PC-3 (cell line): ENCODE measurements around the gene DCANP1. TPM values are rescaled to one million over a fixed set of nuclear protein-coding genes. Genes with fewer than 3 reads are reported as not detected.

Experiments
- ATAC-seq: fragments of 200-7000 bp; cut with Tn5 transposase; 2 replicates; pipeline ENCODE4 v1.9.1; 2020; ENCODE audit warnings: mild to moderate bottlenecking, moderate library complexity
- BruUV-seq: library from RNA; stranded (reverse); fragments of 400-500 nt; replicated peaks from 2 replicates; lab custom pipeline; 2021; lab: Mats Ljungman, UMichigan
- CTCF ChIA-PET: fragments of 300-600 bp; sonication (Branson Sonifier 250); formaldehyde crosslinking; loops from one replicate; lab custom pipeline; 2022; ENCODE audit warnings: antibody characterized with exemption; lab: Charles Lee
- POLR2A ChIA-PET: fragments of 300-600 bp; sonication (Branson Sonifier 250); formaldehyde crosslinking; loops from one replicate; lab custom pipeline; 2022; ENCODE audit warnings: antibody characterized with exemption; ENCODE audit not compliant: unreplicated experiment; lab: Charles Lee
- DNase-seq: peaks from one replicate; pipeline ENCODE4 v3.0.0-alpha.2; 2015
- H2AFZ ChIP-seq: fragments of 300-600 bp; sonication (generic); 2 replicates; pipeline ENCODE4 v1.6.0; 2016; ENCODE audit warnings: antibody characterized with exemption, low read length
- H3F3A ChIP-seq: fragments of 300-600 bp; sonication (generic); one replicate; pipeline ENCODE4 v1.6.0; 2017; ENCODE audit warnings: antibody characterized with exemption, low read length, control low read depth, mild to moderate bottlenecking; ENCODE audit not compliant: unreplicated experiment
- H3K27ac ChIP-seq: fragments of 300-600 bp; sonication (generic); 2 replicates; pipeline ENCODE4 v1.5.1; 2016; ENCODE audit warnings: mild to moderate bottlenecking, low read length
- H3K27me3 ChIP-seq: fragments of 300-600 bp; sonication (generic); 2 replicates; pipeline ENCODE4 v1.6.1; 2016; ENCODE audit warnings: low read length, mixed read lengths
- H3K36me3 ChIP-seq: fragments of 300-600 bp; sonication (generic); 2 replicates; pipeline ENCODE4 v1.6.1; 2016; ENCODE audit warnings: low read depth, mixed run types, low read length, mixed read lengths
- H3K4me1 ChIP-seq: fragments of 300-600 bp; sonication (generic); 2 replicates; pipeline ENCODE4 v1.5.1; 2016; ENCODE audit warnings: low read length; ENCODE audit not compliant: insufficient read depth
- H3K4me2 ChIP-seq: fragments of 300-600 bp; sonication (generic); 2 replicates; pipeline ENCODE4 v1.6.0; 2016; ENCODE audit warnings: low read length
- H3K4me3 ChIP-seq: fragments of 300-600 bp; sonication (generic); 2 replicates; pipeline ENCODE4 v1.5.1; 2016; ENCODE audit warnings: mild to moderate bottlenecking, low read length, mixed read lengths
- H3K79me2 ChIP-seq: fragments of 300-600 bp; sonication (generic); 2 replicates; pipeline ENCODE4 v1.6.1; 2017; ENCODE audit warnings: low read length, mixed read lengths
- H3K9ac ChIP-seq: fragments of 300-600 bp; sonication (generic); 2 replicates; pipeline ENCODE4 v1.6.0; 2016; ENCODE audit warnings: mild to moderate bottlenecking, low read length
- H3K9me2 ChIP-seq: fragments of 300-600 bp; sonication (generic); replicated peaks from 2 replicates; pipeline ENCODE4 v1.6.1; 2016; ENCODE audit warnings: mixed run types, low read length, mixed read lengths
- H3K9me3 ChIP-seq: fragments of 300-600 bp; sonication (generic); 2 replicates; pipeline ENCODE4 v1.6.1; 2016; ENCODE audit warnings: low read length, mixed read lengths
- H4K20me1 ChIP-seq: fragments of 300-600 bp; sonication (generic); 2 replicates; pipeline ENCODE4 v1.6.1; 2016; ENCODE audit warnings: low read length, mixed read lengths
- CTCF ChIP-seq: fragments of 300-600 bp; sonication (generic); conservative IDR thresholded peaks from 2 replicates; pipeline ENCODE4 v1.5.1; 2017; ENCODE audit warnings: antibody characterized with exemption, low read depth, mild to moderate bottlenecking, low read length
- EZH2 ChIP-seq: fragments of 300-600 bp; sonication (generic); IDR thresholded peaks from one replicate; pipeline ENCODE4 v1.6.1; 2017; ENCODE audit warnings: antibody characterized with exemption, mild to moderate bottlenecking, low read length; ENCODE audit not compliant: unreplicated experiment
- EZH2phosphoT487 ChIP-seq: fragments of 300-600 bp; sonication (generic); IDR thresholded peaks from 2 replicates; pipeline ENCODE4 v1.6.1; 2018; ENCODE audit warnings: mild to moderate bottlenecking, antibody characterized with exemption, low read length, borderline replicate concordance
- intact Hi-C: fragments of 100-400 bp; cut with micrococcal nuclease; formaldehyde crosslinking; loops from 2 replicates; pipeline ENCODE4 v1.9.0; 2023
- total RNA-seq: library from RNA; depleted of rRNA; stranded (reverse); fragments of >200 nt; gene quantifications from 2 replicates; pipeline ENCODE4 v1.2.3, GENCODE V29; 2014

The DCANP1 gene
- total RNA-seq, 1 experiment from 2014 or later: not detected

GRCh38 chr5:135466178-135467050 is 19.3 kb upstream of the DCANP1 start:
- DNase-seq (peak; percentile 58), ATAC-seq (peak; percentile 88)
- no peaks in the 10 kb centered on the region for H3K79me2 ChIP-seq
- H3K4me1 ChIP-seq: no peaks in the 10 kb centered on the region
- ChIA-PET POLR2A (interaction anchor here (0.6 kb wide), 1 partner anchor 90 kb away, joined by 3 read pairs; no protein-coding TSS in a partner anchor), CTCF (interaction anchor here (0.7 to 2.0 kb wide), 6 partner anchors 83 to 702 kb away, joined by 3 to 25 read pairs (median 5); no protein-coding TSS in a partner anchor)
- H4K20me1 ChIP-seq: no peaks in the 10 kb centered on the region
- H3K9me3 ChIP-seq: no peaks in the 10 kb centered on the region
- peak overlapping the region; percentile 63; the same call in 1 of the 2 replicates for H2AFZ ChIP-seq
- H3K27ac ChIP-seq: no peak overlapping the region
- peak overlapping the region; percentile 40; the same call in 1 of the 2 replicates for H3K4me2 ChIP-seq
- H3K36me3 ChIP-seq: no peaks in the 10 kb centered on the region
- H3K9ac ChIP-seq: no peak overlapping the region
- BruUV-seq: no TSS peak
- H3K27me3 ChIP-seq: peaks cover 17% of the 10 kb centered on the region
- TF ChIP-seq EZH2phosphoT487: no peak
- TF ChIP-seq EZH2: no peak
- TF ChIP-seq CTCF: peak; percentile 77
- H3K9me2 ChIP-seq: no peaks in the 10 kb centered on the region
- intact Hi-C loops: loop anchor here (1.0 kb wide), 1 partner anchor 86 kb away; no protein-coding TSS in a partner anchor
- no peak overlapping the region for H3K4me3 ChIP-seq
- H3F3A ChIP-seq: no peaks in the 10 kb centered on the region

GRCh38 chr5:135465391-135466122 is 18.4 kb upstream of the DCANP1 start:
- Histone ChIP-seq H3K9me3 (no peaks in the 10 kb centered on the region), H3K4me2 (no peak overlapping the region), H3K27ac (no peak overlapping the region), H3K36me3 (no peaks in the 10 kb centered on the region), H3K79me2 (no peaks in the 10 kb centered on the region), H3K9ac (no peak overlapping the region), H3K4me3 (no peak overlapping the region), H3K4me1 (no peaks in the 10 kb centered on the region), H3F3A (no peaks in the 10 kb centered on the region), H4K20me1 (no peaks in the 10 kb centered on the region), H3K27me3 (peaks cover 17% of the 10 kb centered on the region), H2AFZ (no peak overlapping the region), H3K9me2 (no peaks in the 10 kb centered on the region)
- TF ChIP-seq CTCF: no peak
- no peak for TF ChIP-seq EZH2
- TF ChIP-seq EZH2phosphoT487: no peak
- ChIA-PET CTCF (interaction anchor here (0.5 to 2.0 kb wide), 7 partner anchors 8 to 703 kb away, joined by 3 to 25 read pairs (median 6); no protein-coding TSS in a partner anchor), POLR2A (no interaction called here)
- no peak for ATAC-seq
- no peak for DNase-seq
- BruUV-seq: no TSS peak
- intact Hi-C loops: loop anchor here (1.0 kb wide), 1 partner anchor 87 kb away; no protein-coding TSS in a partner anchor
